Dermis lymphatic vessel endothelial cell (primary cell): Measurements from ENCODE around the gene CABP2. TPM values are rescaled to one million over a fixed set of nuclear protein-coding genes. Genes with fewer than 3 reads are reported as not detected.

Source experiments
- total RNA-seq: library from RNA; depleted of rRNA; stranded (reverse); fragments of >200 nt; gene quantifications from 2 replicates; pipeline ENCODE4 v1.2.1, GENCODE V29; 2014

CABP2 gene
- total RNA-seq = not detected in 2 replicates

GRCh38 chr11:67522844-67523555, at the start of gene CABP2:
TSS of gene CABP2 (minus strand) at chr11:67523446. CDS start at chr11:67523326, 120 bp downstream.

GRCh38 chr11:67507864-67508485, 15.3 kb downstream of the CABP2 start, which contains the start of gene CDK2AP2:
TSS of gene CDK2AP2 (minus strand) at chr11:67508162. CDS start at chr11:67508082, 80 bp downstream.

GRCh38 chr11:67504950-67505581, 18.2 kb downstream of the CABP2 start, which contains the start of gene PITPNM1:
TSS of gene PITPNM1 (minus strand) at chr11:67505363. CDS start at chr11:67504180, 1,183 bp downstream.

GRCh38 chr11:67482827-67483798, 40.1 kb downstream of the CABP2 start, which contains the start of gene AIP:
TSS of gene AIP (plus strand) at chr11:67483026. CDS start at chr11:67483159, 133 bp downstream.

Other genes starting within 250 kb of the CABP2 start
- 18.6 and 25.5 TPM in 2 replicates for gene ANKRD13D, start 234.1 kb downstream of the CABP2 start, total RNA-seq
- 7.8 and 10.2 TPM in 2 replicates for gene SSH3, start 219.9 kb downstream of the CABP2 start, total RNA-seq
- gene POLD4, start 169.9 kb downstream of the CABP2 start, total RNA-seq = 22.0 and 30.9 TPM in 2 replicates
- gene CLCF1, start 149.8 kb downstream of the CABP2 start, total RNA-seq = 2.0 and 2.4 TPM in 2 replicates
- gene RAD9A, start 131.5 kb downstream of the CABP2 start, total RNA-seq = 4.3 and 4.8 TPM in 2 replicates
- 233 and 254 TPM in 2 replicates for gene PPP1CA, start 121.6 kb downstream of the CABP2 start, total RNA-seq
- 0.09 and 0.22 TPM in 2 replicates for gene TBC1D10C, start 119.4 kb downstream of the CABP2 start, total RNA-seq
- gene CARNS1, start 107.8 kb downstream of the CABP2 start, total RNA-seq = 0.09 and 0.22 TPM in 2 replicates
- gene RPS6KB2, start 95.0 kb downstream of the CABP2 start, total RNA-seq = 25.0 and 26.3 TPM in 2 replicates
- gene PTPRCAP, start 85.8 kb downstream of the CABP2 start, total RNA-seq = 0.11 and 0.43 TPM in 2 replicates
- 122 and 145 TPM in 2 replicates for gene CORO1B, start 80.0 kb downstream of the CABP2 start, total RNA-seq
- not detected in 2 replicates for gene GPR152, start 70.7 kb downstream of the CABP2 start, total RNA-seq
- 1.5 and 2.0 TPM in 2 replicates for gene CABP4, start 68.1 kb downstream of the CABP2 start, total RNA-seq
- gene TMEM134, start 54.2 kb downstream of the CABP2 start, total RNA-seq = 21.1 and 21.8 TPM in 2 replicates
- gene AIP, start 40.4 kb downstream of the CABP2 start, total RNA-seq = 101 TPM in 2 replicates
- gene PITPNM1, start 18.1 kb downstream of the CABP2 start, total RNA-seq = 2.8 and 3.1 TPM in 2 replicates
- gene CDK2AP2, start 15.3 kb downstream of the CABP2 start, total RNA-seq = 10.3 and 23.1 TPM in 2 replicates
- gene GSTP1, start 60.4 kb upstream of the CABP2 start, total RNA-seq = 473 and 682 TPM in 2 replicates
- gene NDUFV1, start 83.5 kb upstream of the CABP2 start, total RNA-seq = 121 and 130 TPM in 2 replicates
- 3.6 and 5.4 TPM in 2 replicates for gene NUDT8, start 106.5 kb upstream of the CABP2 start, total RNA-seq
- not detected in 2 replicates for gene TBX10, start 116.3 kb upstream of the CABP2 start, total RNA-seq
- gene ACY3, start 127.3 kb upstream of the CABP2 start, total RNA-seq = not detected in 2 replicates
- gene ALDH3B2, start 151.2 kb upstream of the CABP2 start, total RNA-seq = not detected in 2 replicates